ENCODE measurements around the gene CTSH.
"Not testable (repeated sequence)": the region's sequence is repeated elsewhere in the genome, so short reads cannot be mapped to it uniquely, and the experiment has no call there.

The CTSH gene

GRCh38 chr15:78872155-78872971 is 72.5 kb downstream of the CTSH start, which contains the start of gene MORF4L1:
Gene MORF4L1 (plus strand): TSS chr15:78872890. CDS start chr15:78873018, 128 bp downstream.
- in situ Hi-C loops (cut with HindIII; ENCODE audit: low sequenced_read_pairs), result no loop called here
- peak; percentile 97 for DNase-seq (ENCODE audit: low read depth, low spot score)
- H3K4me3 ChIP-seq (ENCODE audit: low read depth, low read length), result peak within 1 kb of the TSS; percentile 97
- no peak for TF ChIP-seq CTCF (IDR thresholded peaks at IDR 0.05; ENCODE audit: low read depth, low read length)

DNA sequence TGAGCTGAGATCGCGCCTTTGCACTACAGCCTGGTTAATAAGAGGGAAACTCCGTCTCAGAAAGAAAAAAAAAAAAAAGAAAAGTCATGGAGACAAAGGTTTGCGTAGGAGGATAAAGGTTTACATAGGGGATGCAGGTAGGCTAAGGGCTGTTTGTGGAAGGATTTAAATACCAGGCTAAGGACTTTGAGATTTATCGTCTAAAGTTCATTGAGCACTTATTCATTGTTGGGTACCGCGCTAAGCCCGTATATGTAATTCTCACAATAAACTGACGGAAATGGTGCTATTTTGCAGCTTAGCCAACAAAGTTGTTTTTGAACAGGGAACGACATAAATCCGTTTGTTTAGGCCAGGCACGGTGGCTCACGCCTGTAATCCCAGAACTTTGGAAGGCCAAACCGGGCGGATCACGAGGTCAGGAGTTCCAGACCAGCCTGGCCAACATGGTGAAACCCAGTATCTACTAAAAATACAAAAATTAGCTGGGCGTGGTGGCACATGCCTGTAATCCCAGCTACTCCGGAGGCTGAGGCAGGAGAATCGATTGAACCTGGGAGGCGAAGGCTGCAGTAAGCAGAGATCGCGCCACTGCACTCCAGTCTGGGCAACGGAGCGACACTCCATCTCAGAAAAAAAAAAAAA is 73.2 kb downstream of the CTSH start:
- DNase-seq (ENCODE audit: low read depth, low spot score); in situ Hi-C loops (cut with HindIII; ENCODE audit: low sequenced_read_pairs): not testable (repeated sequence)
- H3K4me3 ChIP-seq (ENCODE audit: low read depth, low read length), result peak overlapping the region; percentile 55

All from astrocyte of the spinal cord (primary cell).